WI38 (cell line): ENCODE results near the gene PLEK2.

ENCODE experiments used
- H3K4me3 ChIP-seq: 2 replicates; pipeline ENCODE4 v1.5.1; 2011; ENCODE audit warnings: low read depth, mild to moderate bottlenecking, control low read depth, low read length
- CTCF ChIP-seq: IDR thresholded peaks from 2 replicates; pipeline ENCODE4 v1.5.1; 2012; ENCODE audit warnings: low read depth, mild to moderate bottlenecking, control low read depth, low read length

The PLEK2 gene

GRCh38 chr14:67396381-67396970 lies 15.5 kb downstream of the PLEK2 start:
- H3K4me3 ChIP-seq: no peak overlapping the region
- no peak for TF ChIP-seq CTCF

GRCh38 chr14:67395876-67396189 lies 16.1 kb downstream of the PLEK2 start:
- no peak for TF ChIP-seq CTCF
- no peak overlapping the region for H3K4me3 ChIP-seq

- no peak for TF ChIP-seq CTCF
- no peak overlapping the region for H3K4me3 ChIP-seq
These were observed 16.7 kb downstream of the PLEK2 start for GRCh38 chr14:67395086-67395875.

GRCh38 chr14:67393689-67394088 lies 18.3 kb downstream of the PLEK2 start:
- H3K4me3 ChIP-seq: no peak overlapping the region
- no peak for TF ChIP-seq CTCF

GRCh38 chr14:67392800-67393199 lies 19.2 kb downstream of the PLEK2 start:
- no peak for TF ChIP-seq CTCF
- no peak overlapping the region for H3K4me3 ChIP-seq

GRCh38 chr14:67392123-67392522 lies 19.8 kb downstream of the PLEK2 start:
- TF ChIP-seq CTCF: no peak
- H3K4me3 ChIP-seq: no peak overlapping the region

- no peak overlapping the region for H3K4me3 ChIP-seq
- no peak for TF ChIP-seq CTCF
These were observed 20.7 kb downstream of the PLEK2 start for GRCh38 chr14:67391268-67391667.
